ENCODE results near the gene UBAP1L.

GRCh38 chr15:65079580-65079979 is 35.4 kb downstream of the UBAP1L start:
- no peak for TF ChIP-seq TAF1 (IDR thresholded peaks at IDR 0.05; ENCODE audit: borderline replicate concordance, low read depth, low read length)
- no peak for TF ChIP-seq POLR2AphosphoS5 (IDR thresholded peaks at IDR 0.05; ENCODE audit: low read depth, low read length)

Data from GM12892 (cell line).